Chondrocyte (in vitro differentiated cells): ENCODE results near the gene PHYKPL. TPM values are rescaled to one million over a fixed set of nuclear protein-coding genes. Genes with fewer than 3 reads are reported as not detected.

Experiments used
- DNase-seq: peaks from one replicate; pipeline ENCODE4 v3.0.0; 2021; ENCODE audit warnings: mixed read lengths, low spot score
- H3K27ac Mint-ChIP-seq: one replicate; pipeline ENCODE4 v1.8.0; 2021; ENCODE audit warnings: mild to moderate bottlenecking, moderate library complexity, mixed read lengths; ENCODE audit not compliant: unreplicated experiment
- H3K27me3 Mint-ChIP-seq: 2 replicates; pipeline ENCODE4 v1.8.0; 2021; ENCODE audit warnings: low read depth, mixed read lengths
- H3K36me3 Mint-ChIP-seq: 2 replicates; pipeline ENCODE4 v1.8.0; 2021; ENCODE audit warnings: low read depth, mixed read lengths
- H3K4me1 Mint-ChIP-seq: 2 replicates; pipeline ENCODE4 v1.8.0; 2021; ENCODE audit warnings: low read depth, mild to moderate bottlenecking, mixed read lengths
- H3K4me3 Mint-ChIP-seq: one replicate; pipeline ENCODE4 v1.8.0; 2021; ENCODE audit warnings: mild to moderate bottlenecking, moderate library complexity, mixed read lengths; ENCODE audit not compliant: unreplicated experiment
- H3K9me3 Mint-ChIP-seq: 2 replicates; pipeline ENCODE4 v1.8.0; 2021; ENCODE audit warnings: low read depth, mixed read lengths
- total RNA-seq: library from RNA; stranded (reverse); gene quantifications from 3 replicates; pipeline ENCODE4 v1.2.1, GENCODE V29; 2021
- TF ChIP-seq, protein P1 (sequence below): fragments of 200-600 bp; sonication (generic); IDR thresholded peaks from 2 replicates; pipeline ENCODE4 v1.5.0; 2021; ENCODE audit warnings: antibody characterized with exemption, mild to moderate bottlenecking, moderate library complexity

Gene PHYKPL
- total RNA-seq, 1 donor from 2014 or later = 43.8 TPM

DNA sequence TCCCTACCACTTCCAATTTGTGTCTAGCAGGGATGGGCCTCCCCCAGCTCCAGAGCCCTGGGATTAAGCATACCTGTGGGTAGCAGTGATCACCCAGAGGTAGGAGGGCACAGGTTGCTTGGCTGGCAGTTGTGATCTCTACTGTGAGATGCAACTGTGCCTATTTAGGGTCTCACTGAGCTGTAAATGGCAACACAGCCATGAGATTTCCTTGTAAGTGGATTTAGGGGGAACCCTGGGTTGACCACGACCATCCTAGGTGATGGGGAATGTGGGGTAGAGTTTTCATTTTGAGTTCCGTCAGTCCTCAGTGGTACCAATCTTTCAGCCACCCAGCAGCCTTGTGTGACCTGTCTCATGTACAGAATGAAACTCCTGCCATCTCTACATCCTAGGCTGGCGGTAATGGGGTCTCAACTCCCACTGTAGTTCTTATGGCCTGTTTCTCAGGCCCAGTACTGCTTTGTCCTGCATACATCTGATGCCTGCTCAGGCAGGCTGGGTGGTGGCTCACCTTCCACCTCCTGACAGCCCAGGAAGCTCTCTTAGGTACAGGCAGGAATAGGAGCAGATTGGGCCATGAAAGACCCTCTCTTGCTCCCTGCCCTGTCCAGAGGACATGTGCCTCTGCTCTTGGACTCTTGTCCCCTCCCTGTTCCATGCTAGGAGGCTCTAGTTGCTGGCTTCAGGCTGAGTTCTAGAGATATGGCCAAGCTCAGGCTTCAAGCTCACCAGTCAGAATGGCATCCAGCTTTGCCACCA, 20.2 kb downstream of the PHYKPL start:
- peaks cover 35% of the 10 kb centered on the region for H3K36me3 Mint-ChIP-seq

DNA sequence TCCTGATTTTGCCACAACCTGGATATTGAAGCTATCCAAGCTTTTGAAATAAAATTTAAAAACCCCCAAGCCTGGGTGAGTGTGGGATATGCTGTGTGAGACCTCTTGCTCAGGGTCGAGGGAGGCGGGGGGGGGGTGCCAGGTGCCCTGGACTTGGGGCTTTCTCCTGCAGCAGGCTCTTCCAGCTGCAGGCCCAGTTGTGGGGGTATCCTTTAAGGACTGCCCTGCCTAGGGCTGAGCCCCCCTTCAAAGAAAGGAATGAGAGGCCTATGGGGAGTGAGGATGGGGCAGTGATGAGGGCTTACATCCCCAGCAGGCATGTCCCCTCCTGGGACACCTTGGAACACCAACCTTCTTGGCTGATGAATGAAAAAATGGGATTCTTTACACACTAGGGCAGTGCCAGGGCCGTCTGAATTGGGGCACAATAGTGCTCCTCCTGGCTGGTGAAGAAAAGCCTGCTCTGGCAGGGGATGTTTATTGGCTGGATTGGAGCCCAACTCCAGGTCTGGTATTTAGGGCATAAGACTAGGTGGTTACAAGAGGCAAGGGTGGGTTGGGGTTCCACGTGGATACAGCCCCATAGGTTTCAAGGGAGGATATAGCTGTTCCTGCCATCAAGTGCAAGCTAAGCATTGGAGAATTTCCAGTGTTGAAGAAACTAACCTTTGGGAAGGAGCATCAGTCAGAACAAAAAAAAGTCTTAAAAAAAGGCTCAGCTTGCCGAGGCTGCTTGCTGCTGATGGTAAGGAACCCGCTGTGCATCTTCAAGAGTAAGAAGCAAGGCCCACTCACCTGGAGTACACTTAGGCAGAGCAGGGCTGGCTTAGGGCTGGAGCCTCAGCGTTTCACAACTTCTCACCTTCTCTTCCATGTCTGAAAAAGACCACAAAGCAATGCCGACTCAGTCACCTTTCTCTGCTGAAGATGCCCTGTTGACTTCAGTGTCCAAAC, 21.2 kb downstream of the PHYKPL start:
- H3K27me3 Mint-ChIP-seq = no peaks in the 10 kb centered on the region
- no peaks in the 10 kb centered on the region for H3K9me3 Mint-ChIP-seq
- peak overlapping the region; percentile 54 for H3K27ac Mint-ChIP-seq
- TF ChIP-seq, protein P1, sequence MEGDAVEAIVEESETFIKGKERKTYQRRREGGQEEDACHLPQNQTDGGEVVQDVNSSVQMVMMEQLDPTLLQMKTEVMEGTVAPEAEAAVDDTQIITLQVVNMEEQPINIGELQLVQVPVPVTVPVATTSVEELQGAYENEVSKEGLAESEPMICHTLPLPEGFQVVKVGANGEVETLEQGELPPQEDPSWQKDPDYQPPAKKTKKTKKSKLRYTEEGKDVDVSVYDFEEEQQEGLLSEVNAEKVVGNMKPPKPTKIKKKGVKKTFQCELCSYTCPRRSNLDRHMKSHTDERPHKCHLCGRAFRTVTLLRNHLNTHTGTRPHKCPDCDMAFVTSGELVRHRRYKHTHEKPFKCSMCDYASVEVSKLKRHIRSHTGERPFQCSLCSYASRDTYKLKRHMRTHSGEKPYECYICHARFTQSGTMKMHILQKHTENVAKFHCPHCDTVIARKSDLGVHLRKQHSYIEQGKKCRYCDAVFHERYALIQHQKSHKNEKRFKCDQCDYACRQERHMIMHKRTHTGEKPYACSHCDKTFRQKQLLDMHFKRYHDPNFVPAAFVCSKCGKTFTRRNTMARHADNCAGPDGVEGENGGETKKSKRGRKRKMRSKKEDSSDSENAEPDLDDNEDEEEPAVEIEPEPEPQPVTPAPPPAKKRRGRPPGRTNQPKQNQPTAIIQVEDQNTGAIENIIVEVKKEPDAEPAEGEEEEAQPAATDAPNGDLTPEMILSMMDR = no peak
- H3K4me1 Mint-ChIP-seq = peaks cover 19% of the 10 kb centered on the region
- H3K4me3 Mint-ChIP-seq = no peak overlapping the region
- H3K36me3 Mint-ChIP-seq = peaks cover 39% of the 10 kb centered on the region
- peak; percentile 28 for DNase-seq

More for the DNA sequence above, 20.2 kb downstream of the PHYKPL start:
- no peak overlapping the region for H3K27ac Mint-ChIP-seq
- peaks cover 8% of the 10 kb centered on the region for H3K4me1 Mint-ChIP-seq
- no peak overlapping the region for H3K4me3 Mint-ChIP-seq
- TF ChIP-seq, protein P1 = no peak
- no peaks in the 10 kb centered on the region for H3K9me3 Mint-ChIP-seq
- DNase-seq = peak; percentile 25
- H3K27me3 Mint-ChIP-seq = no peaks in the 10 kb centered on the region

DNA sequence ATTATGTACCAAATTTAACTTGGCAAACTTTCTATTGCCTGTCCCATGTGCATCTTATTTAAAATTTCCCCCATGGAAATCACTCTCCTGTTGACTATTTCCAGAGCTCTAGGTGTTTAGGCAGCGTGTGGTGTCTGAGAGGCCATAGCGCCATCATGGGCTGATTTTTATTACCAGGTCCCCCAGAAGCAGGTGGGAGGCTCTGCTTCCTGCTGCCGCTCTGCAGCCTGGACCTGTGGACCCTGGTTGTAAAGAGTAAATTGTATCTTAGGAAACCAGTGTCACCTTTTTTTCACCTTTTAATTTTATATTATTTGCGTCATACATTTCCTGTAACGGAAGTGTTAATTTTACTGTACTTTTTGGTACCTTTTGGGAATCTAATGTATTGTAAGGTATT, 21.9 kb downstream of the PHYKPL start:
- Mint-ChIP-seq H3K4me3 (no peak overlapping the region), H3K27me3 (no peaks in the 10 kb centered on the region), H3K36me3 (peaks cover 43% of the 10 kb centered on the region), H3K9me3 (no peaks in the 10 kb centered on the region), H3K4me1 (peaks cover 26% of the 10 kb centered on the region), H3K27ac (no peak overlapping the region)
- TF ChIP-seq, protein P1 = no peak
- no peak for DNase-seq

DNA sequence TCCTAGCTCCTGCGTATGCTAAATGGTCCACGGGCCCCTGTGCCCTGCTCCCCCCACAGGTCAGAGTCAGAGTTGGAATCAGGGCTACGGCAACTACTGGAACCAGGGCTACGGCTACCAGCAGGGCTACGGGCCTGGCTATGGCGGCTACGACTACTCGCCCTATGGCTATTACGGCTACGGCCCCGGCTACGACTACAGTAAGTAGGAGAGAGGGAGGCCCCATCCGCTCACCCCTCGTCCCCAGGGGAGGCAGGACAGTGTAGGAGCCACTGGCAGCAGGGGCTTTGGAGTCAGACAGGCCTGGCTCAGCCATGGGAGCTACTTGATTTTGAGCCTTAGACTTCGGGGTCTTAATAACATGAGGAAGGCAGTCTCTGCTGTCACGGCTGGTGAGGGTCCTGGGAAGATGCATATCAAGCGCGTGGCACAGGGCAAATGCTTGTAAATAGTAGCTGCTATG, 22.5 kb downstream of the PHYKPL start:
- peaks cover 43% of the 10 kb centered on the region for H3K36me3 Mint-ChIP-seq
- TF ChIP-seq, protein P1 = no peak

More for the DNA sequence above, 22.5 kb downstream of the PHYKPL start:
- DNase-seq = no peak
- no peak overlapping the region for H3K4me3 Mint-ChIP-seq
- H3K27ac Mint-ChIP-seq = no peak overlapping the region
- no peaks in the 10 kb centered on the region for H3K9me3 Mint-ChIP-seq
- H3K4me1 Mint-ChIP-seq = peaks cover 28% of the 10 kb centered on the region
- no peaks in the 10 kb centered on the region for H3K27me3 Mint-ChIP-seq
